Vagina (tissue), 2 donors: Measurements from ENCODE around the gene ZDHHC5. TPM values are rescaled to one million over a fixed set of nuclear protein-coding genes. Genes with fewer than 3 reads are reported as not detected.

Experiments
- DNase-seq, 2 donors: peaks; one replicate each; pipeline ENCODE4 v3.0.0-alpha.2; 2017; ENCODE audit errors: extremely low spot score in 2 of 2
- H3K27ac ChIP-seq: fragments of 200-600 bp; sonication (generic); one replicate; pipeline ENCODE4 v1.5.1; 2019
- H3K27me3 ChIP-seq: fragments of 200-600 bp; sonication (generic); one replicate; pipeline ENCODE4 v1.5.1; 2019
- H3K36me3 ChIP-seq, 2 donors: fragments of 200-600 bp; sonication (generic); one replicate each; pipeline ENCODE4 v1.5.1; 2017 to 2019
- H3K4me1 ChIP-seq: fragments of 200-600 bp; sonication (generic); one replicate; pipeline ENCODE4 v1.5.1; 2019
- H3K4me3 ChIP-seq, 2 donors: fragments of 200-600 bp; sonication (generic); 1 replicate in 1 of 2; 2 replicates in 1 of 2; pipeline ENCODE4 v1.5.1; 2016 to 2019
- H3K9me3 ChIP-seq: fragments of 200-600 bp; sonication (generic); one replicate; pipeline ENCODE4 v1.5.1; 2019
- POLR2A ChIP-seq, 2 donors: fragments of 450-650 bp; IDR thresholded peaks; one replicate each; pipeline ENCODE4 v1.6.1; 2017; ENCODE audit warnings: antibody characterized with exemption in 2 of 2, mild to moderate bottlenecking in 2 of 2, moderate library complexity in 2 of 2
- POLR2AphosphoS5 ChIP-seq, 2 donors: sonication (generic); formaldehyde crosslinking; IDR thresholded peaks; one replicate each; pipeline ENCODE4 v1.9.0; 2017; ENCODE audit warnings: antibody characterized with exemption in 2 of 2, mild to moderate bottlenecking in 2 of 2, low read depth in 1 of 2; ENCODE audit not compliant: insufficient read depth in 1 of 2
- intact Hi-C: fragments of 100-400 bp; cut with DNase I; formaldehyde crosslinking; loops from one replicate; pipeline ENCODE4 v1.15.1; 2023
- total RNA-seq: library from RNA; depleted of rRNA; stranded (reverse); fragments of >200 nt; gene quantifications from one replicate; pipeline ENCODE4 v1.2.3, GENCODE V29; 2016
- TF ChIP-seq, protein P1 (sequence below), 3 experiments: fragments of 450-650 bp in 2 of 3; fragments of 200-600 bp in 1 of 3; sonication (generic) in 1 of 3; IDR thresholded peaks; one replicate each; pipeline ENCODE4 v1.5.1; 2017 to 2019; ENCODE audit warnings: antibody characterized with exemption in 3 of 3, mild to moderate bottlenecking in 2 of 3, moderate library complexity in 2 of 3

ZDHHC5 gene
- total RNA-seq, 1 donor from 2014 or later: 46.2 TPM

DNA sequence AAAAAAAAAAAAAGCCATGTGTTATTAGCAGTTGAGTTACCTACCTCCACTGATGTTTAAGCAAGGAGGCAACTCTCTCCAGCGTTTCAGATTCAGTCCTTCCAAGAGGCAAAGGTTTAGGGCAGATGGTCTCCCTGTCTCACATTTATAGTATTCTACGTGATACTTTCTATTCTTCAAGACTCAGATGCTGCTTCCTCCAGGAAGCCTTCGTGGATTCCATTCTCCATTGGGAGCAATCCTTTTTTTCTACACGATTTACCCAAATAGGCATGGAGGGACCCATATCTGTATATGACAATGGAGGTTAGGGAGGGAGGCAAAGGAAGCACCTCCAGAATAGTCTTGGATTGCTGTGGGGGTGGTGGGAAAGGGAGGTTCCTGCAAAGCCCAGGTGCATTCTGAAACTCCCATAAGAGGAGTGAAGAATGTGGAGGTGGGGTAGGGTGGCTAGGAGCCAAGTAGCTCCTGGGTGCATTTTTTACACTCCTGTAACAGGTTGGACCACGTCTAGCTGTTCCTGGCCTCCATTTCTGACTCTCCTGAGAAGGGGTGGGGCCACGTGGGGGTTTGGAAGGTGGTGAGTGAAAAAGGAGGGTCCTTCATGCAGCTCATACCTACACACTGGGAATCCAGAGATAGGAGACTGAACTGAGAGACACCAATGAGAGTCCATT lies 34.4 kb upstream of the ZDHHC5 start:
- Histone ChIP-seq H3K9me3 (no peaks in the 10 kb centered on the region), H3K27ac (no peak overlapping the region), H3K4me1 (peaks cover 10% of the 10 kb centered on the region), H3K36me3 (no peaks in the 10 kb centered on the region), H3K27me3 (no peaks in the 10 kb centered on the region), H3K4me3 (no peak overlapping the region)
- TF ChIP-seq POLR2AphosphoS5 (IDR thresholded peaks at IDR 0.05; ENCODE audit: insufficient read depth in 1 of 2, low read depth in 1 of 2) (no peak), POLR2A (IDR thresholded peaks at IDR 0.05) (no peak)
- TF ChIP-seq, protein P1, sequence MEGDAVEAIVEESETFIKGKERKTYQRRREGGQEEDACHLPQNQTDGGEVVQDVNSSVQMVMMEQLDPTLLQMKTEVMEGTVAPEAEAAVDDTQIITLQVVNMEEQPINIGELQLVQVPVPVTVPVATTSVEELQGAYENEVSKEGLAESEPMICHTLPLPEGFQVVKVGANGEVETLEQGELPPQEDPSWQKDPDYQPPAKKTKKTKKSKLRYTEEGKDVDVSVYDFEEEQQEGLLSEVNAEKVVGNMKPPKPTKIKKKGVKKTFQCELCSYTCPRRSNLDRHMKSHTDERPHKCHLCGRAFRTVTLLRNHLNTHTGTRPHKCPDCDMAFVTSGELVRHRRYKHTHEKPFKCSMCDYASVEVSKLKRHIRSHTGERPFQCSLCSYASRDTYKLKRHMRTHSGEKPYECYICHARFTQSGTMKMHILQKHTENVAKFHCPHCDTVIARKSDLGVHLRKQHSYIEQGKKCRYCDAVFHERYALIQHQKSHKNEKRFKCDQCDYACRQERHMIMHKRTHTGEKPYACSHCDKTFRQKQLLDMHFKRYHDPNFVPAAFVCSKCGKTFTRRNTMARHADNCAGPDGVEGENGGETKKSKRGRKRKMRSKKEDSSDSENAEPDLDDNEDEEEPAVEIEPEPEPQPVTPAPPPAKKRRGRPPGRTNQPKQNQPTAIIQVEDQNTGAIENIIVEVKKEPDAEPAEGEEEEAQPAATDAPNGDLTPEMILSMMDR (IDR thresholded peaks at IDR 0.05): no peak
- no peak for DNase-seq
- intact Hi-C loops: no loop called here

DNA sequence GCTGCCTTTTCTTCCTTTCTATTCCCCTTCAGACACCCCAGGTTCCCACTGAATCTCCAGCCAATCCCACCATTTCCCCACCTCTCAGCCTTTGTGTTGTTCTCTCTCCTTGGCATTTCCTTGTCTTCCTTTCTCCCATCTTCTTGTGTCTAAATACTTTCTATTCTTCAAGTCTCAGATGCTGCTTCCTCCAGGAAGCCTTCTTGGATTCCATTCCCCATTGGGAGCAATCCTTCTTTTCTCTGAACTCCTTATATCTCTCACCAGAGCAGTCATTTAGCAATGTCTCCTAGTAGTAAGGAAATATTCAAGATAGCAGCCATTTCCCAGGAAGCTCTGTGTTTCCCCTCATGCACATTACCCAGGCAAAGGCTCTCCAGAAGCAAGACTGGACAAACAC lies 33.6 kb upstream of the ZDHHC5 start:
- intact Hi-C loops: no loop called here
- H3K27ac ChIP-seq: no peak overlapping the region
- no peak overlapping the region for H3K4me3 ChIP-seq
- no peaks in the 10 kb centered on the region for H3K36me3 ChIP-seq
- DNase-seq: no peak
- TF ChIP-seq POLR2AphosphoS5 (IDR thresholded peaks at IDR 0.05; ENCODE audit: insufficient read depth in 1 of 2, low read depth in 1 of 2): no peak
- no peaks in the 10 kb centered on the region for H3K9me3 ChIP-seq
- H3K4me1 ChIP-seq: peaks cover 15% of the 10 kb centered on the region
- no peaks in the 10 kb centered on the region for H3K27me3 ChIP-seq

DNA sequence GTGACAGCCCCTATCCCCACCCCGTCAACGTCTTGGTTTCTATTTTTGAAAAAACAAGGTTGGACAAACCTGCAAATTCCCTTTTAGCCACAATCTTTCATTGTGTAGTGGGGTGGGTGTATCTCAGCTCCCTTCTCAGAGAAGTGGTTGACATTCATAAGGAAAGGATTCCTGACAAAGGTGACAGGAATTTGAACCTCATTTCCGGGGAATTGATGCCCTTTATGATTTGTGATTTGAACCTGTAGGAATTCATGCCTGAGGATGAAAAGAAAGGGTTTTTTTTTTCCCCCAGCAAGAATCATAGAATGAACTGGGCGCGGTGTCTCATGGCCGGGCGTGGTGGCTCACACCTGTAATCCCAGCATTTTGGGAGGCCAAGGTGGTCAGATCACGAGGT lies 32.7 kb upstream of the ZDHHC5 start:
- Histone ChIP-seq H3K27ac (no peak overlapping the region), H3K4me3 (no peak overlapping the region), H3K9me3 (no peaks in the 10 kb centered on the region), H3K4me1 (peaks cover 24% of the 10 kb centered on the region), H3K27me3 (no peaks in the 10 kb centered on the region), H3K36me3 (no peaks in the 10 kb centered on the region)
- intact Hi-C loops: no loop called here
- no peak for DNase-seq
- TF ChIP-seq, protein P1 (IDR thresholded peaks at IDR 0.05): no peak
- TF ChIP-seq POLR2AphosphoS5 (IDR thresholded peaks at IDR 0.05; ENCODE audit: insufficient read depth in 1 of 2, low read depth in 1 of 2) (no peak), POLR2A (IDR thresholded peaks at IDR 0.05) (no peak)

DNA sequence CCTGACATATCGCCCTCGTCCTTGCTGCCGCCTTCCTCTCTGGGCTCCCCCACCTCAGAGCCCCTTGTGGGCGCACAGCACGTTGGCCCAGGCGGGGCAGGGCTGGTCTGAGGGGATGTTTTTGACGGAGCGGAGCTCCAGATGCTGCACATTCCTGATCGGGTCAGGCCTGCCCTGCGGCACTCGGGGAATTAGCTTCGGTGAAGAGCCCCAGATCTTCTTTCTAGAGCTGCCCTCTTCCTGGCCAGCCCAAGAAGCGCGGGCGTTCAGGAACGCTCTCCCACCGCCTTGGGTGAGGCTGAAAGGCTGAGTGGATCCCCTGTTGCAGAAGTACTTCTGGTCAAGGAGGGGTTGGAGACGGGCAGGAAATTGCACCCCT lies 30.3 kb upstream of the ZDHHC5 start:
- H3K27me3 ChIP-seq: no peaks in the 10 kb centered on the region
- intact Hi-C loops: loop anchor here (2.0 kb wide), 2 partner anchors 35 to 69 kb away; no protein-coding TSS in a partner anchor
- peak overlapping the region; percentile 80 for H3K27ac ChIP-seq
- peak overlapping the region; percentile 66 to 93 for H3K4me3 ChIP-seq
- H3K9me3 ChIP-seq: no peaks in the 10 kb centered on the region
- peaks cover 37% of the 10 kb centered on the region for H3K4me1 ChIP-seq
- TF ChIP-seq, protein P1 (IDR thresholded peaks at IDR 0.05): no peak
- no peak for TF ChIP-seq POLR2AphosphoS5 (IDR thresholded peaks at IDR 0.05; ENCODE audit: insufficient read depth in 1 of 2, low read depth in 1 of 2)
- no peak for TF ChIP-seq POLR2A (IDR thresholded peaks at IDR 0.05)
- H3K36me3 ChIP-seq: no peaks in the 10 kb centered on the region
- no peak for DNase-seq

DNA sequence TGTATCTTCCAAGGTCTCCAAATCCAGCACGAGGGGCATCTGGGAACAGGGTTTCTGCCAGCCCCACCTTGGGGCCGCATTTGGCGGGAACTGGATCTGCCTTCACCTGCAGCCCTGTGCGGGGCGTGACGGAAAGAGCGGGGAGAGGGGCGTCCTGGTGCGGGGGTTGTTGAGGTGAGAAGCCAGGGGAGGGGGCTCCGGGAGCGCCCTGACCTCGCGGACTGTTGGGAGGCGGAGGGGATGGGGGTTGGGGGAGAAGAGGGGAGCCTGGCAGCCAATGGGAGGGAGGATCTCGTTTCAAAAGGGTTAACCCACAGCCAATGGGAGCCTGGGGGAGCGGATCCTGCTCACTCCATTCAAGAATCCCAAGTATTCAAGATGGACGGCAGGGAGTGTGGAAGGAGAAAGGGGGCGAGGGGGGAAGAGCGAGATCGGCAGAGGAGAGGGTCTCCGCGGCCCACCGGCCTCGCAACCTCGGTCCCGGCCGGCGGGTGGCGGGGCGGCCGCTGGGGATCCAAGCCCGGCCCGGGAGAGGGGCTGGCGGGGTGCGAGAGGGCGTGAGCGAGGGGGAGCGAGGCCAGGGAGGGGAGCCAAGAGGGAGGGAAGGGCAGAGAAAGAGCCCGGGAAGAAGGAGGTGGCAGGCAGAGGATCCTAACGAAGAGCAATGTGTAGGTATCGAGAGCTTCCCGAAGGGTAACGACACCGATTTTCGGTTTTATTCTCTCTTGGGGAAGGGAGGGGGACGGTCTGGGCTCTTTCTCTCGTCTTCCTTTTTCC lies 29.7 kb upstream of the ZDHHC5 start:
- Histone ChIP-seq H3K27me3 (no peaks in the 10 kb centered on the region), H3K4me3 (peak overlapping the region; percentile 66 to 93), H3K9me3 (no peaks in the 10 kb centered on the region), H3K36me3 (no peaks in the 10 kb centered on the region), H3K4me1 (peaks cover 37% of the 10 kb centered on the region), H3K27ac (peak overlapping the region; percentile 80)
- no peak for DNase-seq
- TF ChIP-seq POLR2AphosphoS5 (IDR thresholded peaks at IDR 0.05; ENCODE audit: insufficient read depth in 1 of 2, low read depth in 1 of 2): peak in 1 of 2 donors; percentile 62
- TF ChIP-seq, protein P1 (IDR thresholded peaks at IDR 0.05): peak in 1 of 3 experiments; percentile 8
- TF ChIP-seq POLR2A (IDR thresholded peaks at IDR 0.05): peak in 1 of 2 donors; percentile 42
- intact Hi-C loops: loop anchor here (2.0 kb wide), 2 partner anchors 35 to 69 kb away; no protein-coding TSS in a partner anchor
